Measurements from ENCODE around the gene CEACAM6. TPM values are rescaled to one million over a fixed set of nuclear protein-coding genes. Genes with fewer than 3 reads are reported as not detected.

CEACAM6 gene
- total and polyA plus RNA-seq, 9 of the 15 experiments (the other 6 are each of a cell fraction or from before 2014, with no cell fraction given): 0.24 TPM; not detected in 8

DNA sequence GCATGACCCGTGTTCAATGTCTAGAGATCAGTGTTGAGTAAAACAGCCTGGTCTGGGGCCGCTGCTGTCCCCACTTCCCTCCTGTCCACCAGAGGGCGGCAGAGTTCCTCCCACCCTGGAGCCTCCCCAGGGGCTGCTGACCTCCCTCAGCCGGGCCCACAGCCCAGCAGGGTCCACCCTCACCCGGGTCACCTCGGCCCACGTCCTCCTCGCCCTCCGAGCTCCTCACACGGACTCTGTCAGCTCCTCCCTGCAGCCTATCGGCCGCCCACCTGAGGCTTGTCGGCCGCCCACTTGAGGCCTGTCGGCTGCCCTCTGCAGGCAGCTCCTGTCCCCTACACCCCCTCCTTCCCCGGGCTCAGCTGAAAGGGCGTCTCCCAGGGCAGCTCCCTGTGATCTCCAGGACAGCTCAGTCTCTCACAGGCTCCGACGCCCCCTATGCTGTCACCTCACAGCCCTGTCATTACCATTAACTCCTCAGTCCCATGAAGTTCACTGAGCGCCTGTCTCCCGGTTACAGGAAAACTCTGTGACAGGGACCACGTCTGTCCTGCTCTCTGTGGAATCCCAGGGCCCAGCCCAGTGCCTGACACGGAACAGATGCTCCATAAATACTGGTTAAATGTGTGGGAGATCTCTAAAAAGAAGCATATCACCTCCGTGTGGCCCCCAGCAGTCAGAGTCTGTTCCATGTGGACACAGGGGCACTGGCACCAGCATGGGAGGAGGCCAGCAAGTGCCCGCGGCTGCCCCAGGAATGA, 48.4 kb upstream of the CEACAM6 start:
- peak overlapping the region; percentile 81 for H2AFZ ChIP-seq (ENCODE audit: low read depth, low read length)
- no TSS peak for BruUV-seq (replicated peaks)
- peak overlapping the region in 1 of 2 experiments; percentile 86; a peak in 3 of 4 replicates for H3K9ac ChIP-seq (ENCODE audit: insufficient read depth in 1 of 2, low read depth in 2 of 2, low read length in 2 of 2)
- intact Hi-C loops (cut with micrococcal nuclease): loop anchor here (1.0 to 2.0 kb wide), 2 partner anchors 39 to 114 kb away; no protein-coding TSS in a partner anchor
- POLR2A ChIA-PET: interaction anchor here (0.7 to 1.4 kb wide), 4 partner anchors 17 to 114 kb away, joined by 3 to 4 read pairs (median 3); no protein-coding TSS in a partner anchor
- H3K27ac ChIP-seq (ENCODE audit: extremely low read depth, low read depth, low read length): no peak overlapping the region
- no peaks in the 10 kb centered on the region for H3K9me3 ChIP-seq (replicated peaks; ENCODE audit: control insufficient read depth, insufficient read depth, low read depth, low read length)
- CTCF ChIA-PET (ENCODE audit: low intra/inter-chr PET ratio): interaction anchor here (1.1 to 2.0 kb wide), 4 partner anchors 40 to 114 kb away, joined by 3 to 10 read pairs (median 7); no protein-coding TSS in a partner anchor
- H3K4me1 ChIP-seq (replicated peaks in 1 of 2; ENCODE audit: control insufficient read depth in 2 of 2, insufficient read depth in 2 of 2, low read length in 2 of 2): peaks cover 0 to 7% of the 10 kb centered on the region in 2 experiments; a peak in 2 of 5 replicates
- peaks cover 9% of the 10 kb centered on the region for H4K20me1 ChIP-seq (replicated peaks; ENCODE audit: control insufficient read depth, insufficient read depth, low read length)
- peak; percentile 82 to 94 (median 91) for DNase-seq (ENCODE audit: extremely low read depth in 1 of 4, low spot score in 3 of 4)
- peak overlapping the region; percentile 84 for H3K4me2 ChIP-seq (ENCODE audit: insufficient read depth, low read length)
- 7% methylated on average over 26 of the region's 26 CpGs for WGBS (ENCODE audit: insufficient coverage, low coverage, missing lambda C conversion rate)
- peak; percentile 78 for FAIRE-seq
- ATAC-seq: peak; percentile 99
- peaks cover 3 to 11% of the 10 kb centered on the region in 2 experiments; a peak in 3 of 5 replicates for H3K27me3 ChIP-seq (ENCODE audit: control insufficient read depth in 2 of 2, insufficient read depth in 2 of 2, low read length in 2 of 2)
- no peaks in the 10 kb centered on the region for H3K9me1 ChIP-seq (ENCODE audit: control insufficient read depth, insufficient read depth, low read length)
- H3K79me2 ChIP-seq (ENCODE audit: control insufficient read depth, insufficient read depth, low read length): no peaks in the 10 kb centered on the region
- no peaks in the 10 kb centered on the region for H3K36me3 ChIP-seq (ENCODE audit: control insufficient read depth, insufficient read depth, low read length)
- in situ Hi-C loops (cut with MboI): loop anchor here (5.0 kb wide), 1 partner anchor 40 kb away; no protein-coding TSS in a partner anchor
- peak overlapping the region; percentile 53 for H3K4me3 ChIP-seq
- TF ChIP-seq, protein P1, sequence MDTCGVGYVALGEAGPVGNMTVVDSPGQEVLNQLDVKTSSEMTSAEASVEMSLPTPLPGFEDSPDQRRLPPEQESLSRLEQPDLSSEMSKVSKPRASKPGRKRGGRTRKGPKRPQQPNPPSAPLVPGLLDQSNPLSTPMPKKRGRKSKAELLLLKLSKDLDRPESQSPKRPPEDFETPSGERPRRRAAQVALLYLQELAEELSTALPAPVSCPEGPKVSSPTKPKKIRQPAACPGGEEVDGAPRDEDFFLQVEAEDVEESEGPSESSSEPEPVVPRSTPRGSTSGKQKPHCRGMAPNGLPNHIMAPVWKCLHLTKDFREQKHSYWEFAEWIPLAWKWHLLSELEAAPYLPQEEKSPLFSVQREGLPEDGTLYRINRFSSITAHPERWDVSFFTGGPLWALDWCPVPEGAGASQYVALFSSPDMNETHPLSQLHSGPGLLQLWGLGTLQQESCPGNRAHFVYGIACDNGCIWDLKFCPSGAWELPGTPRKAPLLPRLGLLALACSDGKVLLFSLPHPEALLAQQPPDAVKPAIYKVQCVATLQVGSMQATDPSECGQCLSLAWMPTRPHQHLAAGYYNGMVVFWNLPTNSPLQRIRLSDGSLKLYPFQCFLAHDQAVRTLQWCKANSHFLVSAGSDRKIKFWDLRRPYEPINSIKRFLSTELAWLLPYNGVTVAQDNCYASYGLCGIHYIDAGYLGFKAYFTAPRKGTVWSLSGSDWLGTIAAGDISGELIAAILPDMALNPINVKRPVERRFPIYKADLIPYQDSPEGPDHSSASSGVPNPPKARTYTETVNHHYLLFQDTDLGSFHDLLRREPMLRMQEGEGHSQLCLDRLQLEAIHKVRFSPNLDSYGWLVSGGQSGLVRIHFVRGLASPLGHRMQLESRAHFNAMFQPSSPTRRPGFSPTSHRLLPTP (IDR thresholded peaks at IDR 0.05; ENCODE audit: borderline replicate concordance, extremely low read depth, insufficient read length): no peak
- TF ChIP-seq ZNF197 (CRISPR knock-in tag; IDR thresholded peaks at IDR 0.05; ENCODE audit: low read depth) (no peak), SRSF9 (IDR thresholded peaks at IDR 0.05; ENCODE audit: borderline replicate concordance, low read depth, low read length) (no peak), ZC3H4 (CRISPR knock-in tag; IDR thresholded peaks at IDR 0.05; ENCODE audit: borderline replicate concordance) (no peak), HLTF (IDR thresholded peaks at IDR 0.05) (peak; percentile 93), HDAC1 (IDR thresholded peaks at IDR 0.05) (peak in 1 of 2 experiments; percentile 51; a peak in 1 of 4 replicates), HNRNPLL (IDR thresholded peaks at IDR 0.05; ENCODE audit: low read depth, low read length, poor library complexity, severe bottlenecking) (no peak)
- TF ChIP-seq, protein P2, sequence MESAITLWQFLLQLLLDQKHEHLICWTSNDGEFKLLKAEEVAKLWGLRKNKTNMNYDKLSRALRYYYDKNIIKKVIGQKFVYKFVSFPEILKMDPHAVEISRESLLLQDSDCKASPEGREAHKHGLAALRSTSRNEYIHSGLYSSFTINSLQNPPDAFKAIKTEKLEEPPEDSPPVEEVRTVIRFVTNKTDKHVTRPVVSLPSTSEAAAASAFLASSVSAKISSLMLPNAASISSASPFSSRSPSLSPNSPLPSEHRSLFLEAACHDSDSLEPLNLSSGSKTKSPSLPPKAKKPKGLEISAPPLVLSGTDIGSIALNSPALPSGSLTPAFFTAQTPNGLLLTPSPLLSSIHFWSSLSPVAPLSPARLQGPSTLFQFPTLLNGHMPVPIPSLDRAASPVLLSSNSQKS (CRISPR knock-in tag; IDR thresholded peaks at IDR 0.05): no peak
